Endothelial cell of umbilical vein (primary cell): ENCODE results near the gene KRT32.

Experiments used
- CTCF ChIP-seq, 2 donors: IDR thresholded peaks; 1 replicate in 1 of 2; 2 replicates in 1 of 2; pipeline ENCODE4 v1.5.1; 2011; ENCODE audit warnings: low read length in 2 of 2, mild to moderate bottlenecking in 2 of 2, moderate library complexity in 2 of 2, control low read depth in 1 of 2, inconsistent platforms in 1 of 2, low read depth in 1 of 2; ENCODE audit not compliant: insufficient read depth in 1 of 2; ENCODE audit errors: extremely low read depth in 1 of 2
- EZH2 ChIP-seq: IDR thresholded peaks from 2 replicates; pipeline ENCODE4 v1.6.1; 2012; ENCODE audit warnings: borderline replicate concordance, low read depth, mild to moderate bottlenecking, moderate library complexity, low read length, inconsistent platforms; ENCODE audit not compliant: severe bottlenecking
- GATA2 ChIP-seq: IDR thresholded peaks from 2 replicates; pipeline ENCODE4 v1.7.0; 2011; ENCODE audit warnings: low read depth, mild to moderate bottlenecking, moderate library complexity, mixed read lengths, low read length; ENCODE audit not compliant: insufficient read length, insufficient read depth
- JUN ChIP-seq: IDR thresholded peaks from 2 replicates; pipeline ENCODE4 v1.6.1; 2011; ENCODE audit warnings: borderline replicate concordance, low read depth; ENCODE audit not compliant: insufficient read length, insufficient read depth
- MAX ChIP-seq: IDR thresholded peaks from 2 replicates; pipeline ENCODE4 v1.6.1; 2011; ENCODE audit not compliant: insufficient read depth, insufficient read length
- MYC ChIP-seq: IDR thresholded peaks from one replicate; pipeline ENCODE4 v1.6.1; 2011; ENCODE audit warnings: mild to moderate bottlenecking, low read depth, low read length
- POLR2A ChIP-seq: IDR thresholded peaks from 2 replicates; pipeline ENCODE4 v1.6.1; 2012; ENCODE audit warnings: low read depth, mild to moderate bottlenecking, control low read depth, low read length
- POLR2AphosphoS5 ChIP-seq: IDR thresholded peaks from 2 replicates; pipeline ENCODE4 v1.6.1; 2012; ENCODE audit warnings: low read depth, mild to moderate bottlenecking, control low read depth, low read length, moderate library complexity; ENCODE audit not compliant: insufficient read depth

- TF ChIP-seq MYC (no peak), CTCF (IDR thresholded peaks at IDR 0.05; ENCODE audit: extremely low read depth in 1 of 2, insufficient read depth in 1 of 2, low read depth in 1 of 2, low read length in 2 of 2) (no peak), POLR2AphosphoS5 (no peak), POLR2A (no peak), MAX (no peak), GATA2 (no peak), EZH2 (no peak), JUN (no peak)
Observed at GRCh38 chr17:41437254-41437653, 29.9 kb downstream of the KRT32 start.
